GM13976 (cell line): ENCODE data around the gene TNNT2.

Experiments used
- DNase-seq: peaks from one replicate; pipeline ENCODE4 v3.0.0; 2012; ENCODE audit warnings: low spot score
- CTCF ChIP-seq: IDR thresholded peaks from 2 replicates; pipeline ENCODE4 v1.5.1; 2012; ENCODE audit warnings: borderline replicate concordance, mild to moderate bottlenecking; ENCODE audit not compliant: insufficient read depth; ENCODE audit errors: extremely low read depth, missing control alignments, control extremely low read depth
- in situ Hi-C: fragments of 300-500 bp; cut with MboI; formaldehyde crosslinking; loops from one replicate; pipeline ENCODE4 v1.12.0; 2022; ENCODE audit warnings: low sequenced_read_pairs, mixed read lengths, inconsistent platforms; ENCODE audit not compliant: unreplicated experiment

Gene TNNT2

GRCh38 chr1:201409440-201409839 lies 32.0 kb upstream of the TNNT2 start:
- in situ Hi-C loops, result no loop called here

GRCh38 chr1:201408834-201409200 lies 31.3 kb upstream of the TNNT2 start:
- in situ Hi-C loops, result no loop called here
- TF ChIP-seq CTCF, result no peak
- no peak for DNase-seq

More at GRCh38 chr1:201409440-201409839, 32.0 kb upstream of the TNNT2 start:
- TF ChIP-seq CTCF, result no peak
- no peak for DNase-seq

- in situ Hi-C loops, result no loop called here
- peak; percentile 93 for TF ChIP-seq CTCF
- DNase-seq, result peak; percentile 88
Observed at GRCh38 chr1:201408176-201408833, 30.8 kb upstream of the TNNT2 start.

GRCh38 chr1:201406831-201407406 lies 29.4 kb upstream of the TNNT2 start:
- TF ChIP-seq CTCF, result no peak
- in situ Hi-C loops, result no loop called here
- no peak for DNase-seq

GRCh38 chr1:201405484-201405831 lies 28.0 kb upstream of the TNNT2 start:
- in situ Hi-C loops, result no loop called here
- DNase-seq, result no peak
- no peak for TF ChIP-seq CTCF

GRCh38 chr1:201404722-201405483 lies 27.4 kb upstream of the TNNT2 start:
- no peak for TF ChIP-seq CTCF
- no peak for DNase-seq
- in situ Hi-C loops, result no loop called here

- in situ Hi-C loops, result no loop called here
- no peak for TF ChIP-seq CTCF
- no peak for DNase-seq
Observed at GRCh38 chr1:201404055-201404454, 26.6 kb upstream of the TNNT2 start.
